PC-3 (cell line): ENCODE data around the gene MTCL1.

Experiments used
- CTCF ChIP-seq: fragments of 300-600 bp; sonication (generic); conservative IDR thresholded peaks from 2 replicates; pipeline ENCODE4 v1.5.1; 2017; ENCODE audit warnings: antibody characterized with exemption, low read depth, mild to moderate bottlenecking, low read length
- EZH2 ChIP-seq: fragments of 300-600 bp; sonication (generic); IDR thresholded peaks from one replicate; pipeline ENCODE4 v1.6.1; 2017; ENCODE audit warnings: antibody characterized with exemption, mild to moderate bottlenecking, low read length; ENCODE audit not compliant: unreplicated experiment

- TF ChIP-seq CTCF (no peak), EZH2 (no peak)
Observed at GRCh38 chr18:8808001-8808400, 102.6 kb downstream of the MTCL1 start.
